Measurements from ENCODE around the gene GPS1. TPM values are rescaled to one million over a fixed set of nuclear protein-coding genes. Genes with fewer than 3 reads are reported as not detected.

The GPS1 gene
- total RNA-seq, 1 donor from 2014 or later = 71.5 TPM

DNA sequence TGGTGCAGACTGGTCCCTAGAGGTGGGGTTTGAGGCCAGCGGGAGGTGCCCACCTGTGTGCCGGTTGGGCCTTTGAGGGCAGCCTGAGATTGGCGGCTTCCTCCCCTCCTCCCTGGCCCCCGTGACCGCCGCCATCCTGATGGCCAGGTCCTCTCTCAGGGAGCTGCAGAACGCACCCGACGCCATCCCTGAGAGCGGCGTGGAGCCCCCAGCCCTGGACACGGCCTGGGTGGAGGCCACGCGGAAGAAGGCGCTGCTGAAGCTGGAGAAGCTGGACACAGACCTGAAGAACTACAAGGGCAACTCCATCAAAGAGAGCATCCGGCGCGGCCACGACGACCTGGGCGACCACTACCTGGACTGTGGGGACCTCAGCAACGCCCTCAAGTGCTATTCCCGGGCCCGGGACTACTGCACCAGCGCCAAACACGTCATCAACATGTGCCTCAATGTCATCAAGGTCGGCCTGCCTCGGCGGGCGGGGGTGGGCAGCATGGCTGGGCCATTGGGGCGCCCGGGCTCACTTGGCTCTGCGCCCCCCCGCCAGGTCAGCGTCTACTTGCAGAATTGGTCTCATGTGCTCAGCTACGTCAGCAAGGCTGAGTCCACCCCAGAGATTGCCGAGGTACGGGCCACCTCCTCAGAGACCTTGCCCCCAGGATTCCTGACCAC, 2.8 kb downstream of the GPS1 start:
- H3K9me3 ChIP-seq = no peaks in the 10 kb centered on the region
- TF ChIP-seq, protein P1, sequence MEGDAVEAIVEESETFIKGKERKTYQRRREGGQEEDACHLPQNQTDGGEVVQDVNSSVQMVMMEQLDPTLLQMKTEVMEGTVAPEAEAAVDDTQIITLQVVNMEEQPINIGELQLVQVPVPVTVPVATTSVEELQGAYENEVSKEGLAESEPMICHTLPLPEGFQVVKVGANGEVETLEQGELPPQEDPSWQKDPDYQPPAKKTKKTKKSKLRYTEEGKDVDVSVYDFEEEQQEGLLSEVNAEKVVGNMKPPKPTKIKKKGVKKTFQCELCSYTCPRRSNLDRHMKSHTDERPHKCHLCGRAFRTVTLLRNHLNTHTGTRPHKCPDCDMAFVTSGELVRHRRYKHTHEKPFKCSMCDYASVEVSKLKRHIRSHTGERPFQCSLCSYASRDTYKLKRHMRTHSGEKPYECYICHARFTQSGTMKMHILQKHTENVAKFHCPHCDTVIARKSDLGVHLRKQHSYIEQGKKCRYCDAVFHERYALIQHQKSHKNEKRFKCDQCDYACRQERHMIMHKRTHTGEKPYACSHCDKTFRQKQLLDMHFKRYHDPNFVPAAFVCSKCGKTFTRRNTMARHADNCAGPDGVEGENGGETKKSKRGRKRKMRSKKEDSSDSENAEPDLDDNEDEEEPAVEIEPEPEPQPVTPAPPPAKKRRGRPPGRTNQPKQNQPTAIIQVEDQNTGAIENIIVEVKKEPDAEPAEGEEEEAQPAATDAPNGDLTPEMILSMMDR (IDR thresholded peaks at IDR 0.05) = no peak
- ATAC-seq (no peak), DNase-seq (no peak)
- H3K27me3 ChIP-seq (ENCODE audit: low read depth) = no peaks in the 10 kb centered on the region
- peaks cover 34% of the 10 kb centered on the region for H3K4me1 ChIP-seq
- no peak overlapping the region for H3K27ac ChIP-seq
- no peak overlapping the region for H3K4me3 ChIP-seq
- intact Hi-C loops (cut with DNase I) = no loop called here
- H3K36me3 ChIP-seq = peaks cover 69% of the 10 kb centered on the region

DNA sequence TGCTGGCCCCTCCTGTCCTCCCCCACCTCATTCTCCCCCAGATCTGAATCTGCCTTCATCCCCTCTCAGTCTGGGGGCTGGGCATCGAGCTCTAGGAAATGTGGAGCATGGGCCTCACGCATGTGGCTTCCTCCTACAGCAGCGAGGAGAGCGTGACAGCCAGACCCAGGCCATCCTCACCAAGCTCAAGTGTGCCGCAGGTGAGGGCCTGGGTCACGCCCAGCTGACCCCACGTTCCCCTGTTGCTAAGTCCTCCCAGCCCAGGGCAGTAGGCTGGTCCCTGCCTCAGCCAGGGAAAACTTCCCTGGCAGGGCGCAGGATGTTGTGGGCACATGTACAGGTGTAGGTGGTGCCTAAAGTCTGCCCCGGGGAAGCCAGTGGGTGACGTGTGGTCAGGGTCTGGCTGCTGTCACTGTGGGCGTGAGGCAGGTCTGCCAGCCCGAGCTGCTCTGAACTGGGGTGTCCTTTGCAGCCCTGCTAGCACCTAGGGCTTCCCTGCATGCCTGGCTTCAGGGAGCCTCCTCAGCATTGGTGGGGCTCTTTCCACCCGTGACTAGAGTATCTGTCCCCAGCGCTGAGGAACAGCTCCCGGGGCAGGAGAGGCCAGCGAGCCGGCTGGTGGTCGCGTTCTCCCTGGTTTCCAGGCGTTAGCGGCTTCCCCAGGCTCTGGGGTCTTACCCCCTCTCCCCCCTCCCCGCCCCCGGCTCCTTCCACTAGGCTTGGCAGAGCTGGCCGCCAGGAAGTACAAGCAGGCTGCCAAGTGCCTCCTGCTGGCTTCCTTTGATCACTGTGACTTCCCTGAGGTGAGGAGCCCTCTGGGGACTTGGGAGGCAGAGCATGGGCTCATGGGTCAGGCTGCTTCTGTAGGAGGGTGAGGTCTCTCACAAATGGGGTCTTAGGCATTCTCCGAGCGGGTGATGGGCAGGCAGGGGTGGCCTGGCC, 3.6 kb downstream of the GPS1 start:
- no peak overlapping the region for H3K27ac ChIP-seq
- TF ChIP-seq, protein P1 (IDR thresholded peaks at IDR 0.05) = no peak
- no peaks in the 10 kb centered on the region for H3K9me3 ChIP-seq
- DNase-seq (no peak), ATAC-seq (no peak)
- no peak overlapping the region for H3K4me3 ChIP-seq
- intact Hi-C loops (cut with DNase I) = no loop called here
- peaks cover 26% of the 10 kb centered on the region for H3K4me1 ChIP-seq
- peaks cover 72% of the 10 kb centered on the region for H3K36me3 ChIP-seq
- no peaks in the 10 kb centered on the region for H3K27me3 ChIP-seq (ENCODE audit: low read depth)

DNA sequence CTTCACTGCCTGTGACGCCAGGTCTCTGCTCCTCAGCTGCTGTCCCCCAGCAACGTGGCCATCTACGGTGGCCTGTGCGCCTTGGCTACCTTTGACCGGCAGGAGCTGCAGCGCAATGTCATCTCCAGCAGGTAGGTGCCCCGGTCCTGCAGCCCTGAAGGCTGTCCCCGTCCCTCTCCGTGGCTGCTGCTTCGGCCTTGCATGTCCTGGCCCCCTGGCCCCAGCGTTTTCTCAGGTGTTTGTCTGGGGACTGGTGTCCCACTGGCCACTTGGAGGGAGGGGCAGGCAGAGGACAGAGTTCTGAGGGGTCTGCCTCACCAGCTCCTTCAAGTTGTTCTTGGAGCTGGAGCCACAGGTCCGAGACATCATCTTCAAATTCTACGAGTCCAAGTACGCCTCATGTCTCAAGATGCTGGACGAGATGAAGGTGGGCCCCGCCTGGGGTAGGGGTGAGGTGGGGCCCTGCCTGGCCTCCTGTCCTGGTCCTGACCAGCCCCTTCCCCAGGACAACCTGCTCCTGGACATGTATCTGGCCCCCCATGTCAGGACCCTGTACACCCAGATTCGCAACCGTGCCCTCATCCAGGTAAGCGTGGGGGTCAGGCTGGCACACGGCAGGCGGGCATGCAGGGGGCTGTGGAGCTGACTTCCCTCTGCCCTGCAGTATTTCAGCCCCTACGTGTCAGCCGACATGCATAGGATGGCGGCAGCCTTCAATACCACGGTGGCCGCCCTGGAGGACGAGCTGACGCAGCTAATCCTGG, 4.4 kb downstream of the GPS1 start:
- peaks cover 81% of the 10 kb centered on the region for H3K36me3 ChIP-seq
- DNase-seq = no peak
- TF ChIP-seq, protein P1 (IDR thresholded peaks at IDR 0.05) = no peak

DNA sequence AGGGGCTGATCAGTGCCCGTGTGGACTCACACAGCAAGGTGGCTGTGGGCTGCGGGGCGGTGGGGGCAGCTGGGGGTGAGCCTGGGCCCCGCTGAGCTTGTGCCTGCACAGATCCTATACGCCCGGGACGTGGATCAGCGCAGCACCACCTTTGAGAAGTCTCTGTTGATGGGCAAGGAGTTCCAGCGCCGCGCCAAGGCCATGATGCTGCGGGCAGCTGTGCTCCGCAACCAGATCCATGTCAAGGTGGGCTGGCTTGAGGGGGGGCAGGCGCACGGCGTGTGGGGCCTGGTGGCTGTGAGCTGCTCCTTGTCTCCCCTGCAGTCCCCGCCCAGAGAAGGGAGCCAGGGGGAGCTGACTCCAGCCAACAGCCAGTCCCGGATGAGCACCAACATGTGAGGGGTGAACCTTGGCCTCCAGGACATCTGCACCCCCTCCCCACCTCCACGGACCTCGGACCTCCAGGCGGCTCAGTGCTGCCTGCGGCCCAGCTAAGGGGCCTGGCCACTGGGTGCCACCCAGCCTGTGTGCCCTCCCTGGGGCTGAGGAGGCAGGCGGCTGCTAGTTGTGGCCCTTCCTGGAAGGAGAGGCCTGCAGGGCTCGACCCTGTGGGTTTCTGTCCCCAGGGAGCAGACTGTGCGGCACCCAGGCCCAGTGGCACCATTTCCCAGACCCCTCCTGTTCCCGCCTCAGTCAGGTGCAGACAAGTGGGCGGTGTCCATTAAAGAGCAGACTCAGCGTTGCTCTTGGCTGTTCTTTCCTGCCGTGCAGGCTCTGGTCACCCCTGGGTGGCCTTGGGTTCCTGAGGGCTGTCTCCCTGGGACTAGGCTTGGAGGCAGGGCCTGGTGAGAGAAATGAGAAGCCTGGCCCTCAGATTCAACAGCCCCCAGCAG, 5.3 kb downstream of the GPS1 start:
- no peaks in the 10 kb centered on the region for H3K27me3 ChIP-seq (ENCODE audit: low read depth)
- DNase-seq (no peak), ATAC-seq (no peak)
- H3K9me3 ChIP-seq = no peaks in the 10 kb centered on the region
- no peak overlapping the region for H3K4me3 ChIP-seq
- no peak overlapping the region for H3K27ac ChIP-seq
- peaks cover 18% of the 10 kb centered on the region for H3K4me1 ChIP-seq
- TF ChIP-seq, protein P1 (IDR thresholded peaks at IDR 0.05) = no peak
- intact Hi-C loops (cut with DNase I) = no loop called here
- peaks cover 85% of the 10 kb centered on the region for H3K36me3 ChIP-seq

More for the DNA sequence above, 4.4 kb downstream of the GPS1 start:
- H3K27me3 ChIP-seq (ENCODE audit: low read depth) = no peaks in the 10 kb centered on the region
- ATAC-seq = no peak
- H3K4me3 ChIP-seq = no peak overlapping the region
- H3K27ac ChIP-seq = no peak overlapping the region
- intact Hi-C loops (cut with DNase I) = no loop called here
- no peaks in the 10 kb centered on the region for H3K9me3 ChIP-seq
- H3K4me1 ChIP-seq = peaks cover 18% of the 10 kb centered on the region

Measured in lower lobe of right lung (tissue), 2 donors.